Activated T-helper 17 cell treated with anti-CD3 and anti-CD28 coated beads, Interleukin-2, amount 50 U/mL, for 72 hours (primary cell): ENCODE results near the gene ADCY3. TPM values are rescaled to one million over a fixed set of nuclear protein-coding genes. Genes with fewer than 3 reads are reported as not detected.

Source experiments
- ATAC-seq: fragments of 150-1000 bp; cut with Tn5 transposase; replicated peaks from 2 replicates; pipeline ENCODE4 v1.10.0; 2021; ENCODE audit warnings: mild to moderate bottlenecking, moderate library complexity
- H3K27ac Mint-ChIP-seq: one replicate; pipeline ENCODE4 v1.8.0; 2022; ENCODE audit warnings: mixed read lengths
- H3K27me3 Mint-ChIP-seq: one replicate; pipeline ENCODE4 v1.8.0; 2022; ENCODE audit warnings: mixed read lengths
- H3K36me3 Mint-ChIP-seq: one replicate; pipeline ENCODE4 v1.8.0; 2022; ENCODE audit warnings: low read depth, mild to moderate bottlenecking, mixed read lengths
- H3K4me1 Mint-ChIP-seq: one replicate; pipeline ENCODE4 v1.8.0; 2022; ENCODE audit warnings: mixed read lengths
- H3K4me3 Mint-ChIP-seq: one replicate; pipeline ENCODE4 v1.8.0; 2022; ENCODE audit warnings: mild to moderate bottlenecking, mixed read lengths
- H3K9me3 Mint-ChIP-seq: one replicate; pipeline ENCODE4 v1.8.0; 2022; ENCODE audit warnings: mixed read lengths
- total RNA-seq, 2 donors: library from RNA; stranded (reverse); gene quantifications; one replicate each; pipeline ENCODE4 v1.2.3, GENCODE V29; 2022

The ADCY3 gene
- total RNA-seq, 2 donors from 2014 or later, result 43.8 to 102 TPM

- ATAC-seq, result no peak
- Mint-ChIP-seq H3K9me3 (no peaks in the 10 kb centered on the region), H3K4me1 (no peaks in the 10 kb centered on the region), H3K4me3 (no peak overlapping the region), H3K27me3 (no peaks in the 10 kb centered on the region), H3K27ac (peak overlapping the region; percentile 2), H3K36me3 (peaks cover 43% of the 10 kb centered on the region)
These were observed 86.0 kb downstream of the ADCY3 start for GRCh38 chr2:24833821-24834732.

GRCh38 chr2:24832931-24833701 lies 86.9 kb downstream of the ADCY3 start:
- Mint-ChIP-seq H3K4me1 (no peaks in the 10 kb centered on the region), H3K27ac (peak overlapping the region; percentile 2), H3K27me3 (no peaks in the 10 kb centered on the region), H3K9me3 (no peaks in the 10 kb centered on the region), H3K4me3 (no peak overlapping the region), H3K36me3 (peaks cover 36% of the 10 kb centered on the region)
- ATAC-seq, result no peak

GRCh38 chr2:24832521-24832920 lies 87.5 kb downstream of the ADCY3 start:
- ATAC-seq, result no peak
- Mint-ChIP-seq H3K27ac (peak overlapping the region; percentile 2), H3K4me1 (peaks cover 4% of the 10 kb centered on the region), H3K4me3 (no peak overlapping the region), H3K36me3 (peaks cover 36% of the 10 kb centered on the region), H3K27me3 (no peaks in the 10 kb centered on the region), H3K9me3 (no peaks in the 10 kb centered on the region)

- no peak for ATAC-seq
- no peak overlapping the region for H3K27ac Mint-ChIP-seq
- peaks cover 9% of the 10 kb centered on the region for H3K4me1 Mint-ChIP-seq
- H3K4me3 Mint-ChIP-seq, result no peak overlapping the region
- H3K27me3 Mint-ChIP-seq, result no peaks in the 10 kb centered on the region
- H3K36me3 Mint-ChIP-seq, result peaks cover 31% of the 10 kb centered on the region
- no peaks in the 10 kb centered on the region for H3K9me3 Mint-ChIP-seq
These were observed 88.0 kb downstream of the ADCY3 start for GRCh38 chr2:24832073-24832461.

- Mint-ChIP-seq H3K4me1 (peaks cover 12% of the 10 kb centered on the region), H3K36me3 (peaks cover 25% of the 10 kb centered on the region), H3K27ac (no peak overlapping the region), H3K4me3 (no peak overlapping the region), H3K9me3 (no peaks in the 10 kb centered on the region), H3K27me3 (no peaks in the 10 kb centered on the region)
- ATAC-seq, result no peak
These were observed 88.6 kb downstream of the ADCY3 start for GRCh38 chr2:24831221-24832072.

GRCh38 chr2:24830786-24831185 lies 89.3 kb downstream of the ADCY3 start:
- Mint-ChIP-seq H3K4me3 (no peak overlapping the region), H3K27me3 (no peaks in the 10 kb centered on the region), H3K27ac (no peak overlapping the region), H3K9me3 (no peaks in the 10 kb centered on the region), H3K4me1 (peaks cover 17% of the 10 kb centered on the region), H3K36me3 (peaks cover 18% of the 10 kb centered on the region)
- no peak for ATAC-seq

- no peaks in the 10 kb centered on the region for H3K27me3 Mint-ChIP-seq
- ATAC-seq, result no peak
- peaks cover 19% of the 10 kb centered on the region for H3K4me1 Mint-ChIP-seq
- no peak overlapping the region for H3K27ac Mint-ChIP-seq
- peaks cover 14% of the 10 kb centered on the region for H3K36me3 Mint-ChIP-seq
- no peak overlapping the region for H3K4me3 Mint-ChIP-seq
- no peaks in the 10 kb centered on the region for H3K9me3 Mint-ChIP-seq
These were observed 89.7 kb downstream of the ADCY3 start for GRCh38 chr2:24830351-24830750.

- ATAC-seq, result no peak
These were observed 91.6 kb downstream of the ADCY3 start for GRCh38 chr2:24828238-24828996.

GRCh38 chr2:24827321-24828237 lies 92.5 kb downstream of the ADCY3 start:
- Mint-ChIP-seq H3K4me1 (peaks cover 19% of the 10 kb centered on the region), H3K36me3 (peaks cover 29% of the 10 kb centered on the region), H3K27ac (peak overlapping the region; percentile 92), H3K4me3 (peak overlapping the region; percentile 28), H3K9me3 (no peaks in the 10 kb centered on the region), H3K27me3 (no peaks in the 10 kb centered on the region)
- ATAC-seq, result peak; percentile 85

More at GRCh38 chr2:24828238-24828996, 91.6 kb downstream of the ADCY3 start:
- Mint-ChIP-seq H3K4me3 (no peak overlapping the region), H3K9me3 (no peaks in the 10 kb centered on the region), H3K36me3 (peaks cover 21% of the 10 kb centered on the region), H3K27me3 (no peaks in the 10 kb centered on the region), H3K27ac (peak overlapping the region; percentile 92), H3K4me1 (peaks cover 19% of the 10 kb centered on the region)

- peaks cover 19% of the 10 kb centered on the region for H3K4me1 Mint-ChIP-seq
- no peaks in the 10 kb centered on the region for H3K27me3 Mint-ChIP-seq
- H3K36me3 Mint-ChIP-seq, result peaks cover 38% of the 10 kb centered on the region
- ATAC-seq, result peak; percentile 8
- H3K4me3 Mint-ChIP-seq, result peak overlapping the region; percentile 15
- no peaks in the 10 kb centered on the region for H3K9me3 Mint-ChIP-seq
- peak overlapping the region; percentile 92 for H3K27ac Mint-ChIP-seq
These were observed 93.3 kb downstream of the ADCY3 start for GRCh38 chr2:24826773-24827145.

GRCh38 chr2:24825883-24826772 lies 93.9 kb downstream of the ADCY3 start:
- peak; percentile 69 for ATAC-seq
- Mint-ChIP-seq H3K4me3 (peak overlapping the region; percentile 15), H3K36me3 (peaks cover 44% of the 10 kb centered on the region), H3K4me1 (peaks cover 19% of the 10 kb centered on the region), H3K27ac (peak overlapping the region; percentile 92), H3K9me3 (no peaks in the 10 kb centered on the region), H3K27me3 (no peaks in the 10 kb centered on the region)
